ENCODE measurements around the gene HSP90AA1. TPM values are rescaled to one million over a fixed set of nuclear protein-coding genes. Genes with fewer than 3 reads are reported as not detected.

HSP90AA1 gene
- total RNA-seq, 2 donors from 2014 or later = 214 to 399 TPM

DNA sequence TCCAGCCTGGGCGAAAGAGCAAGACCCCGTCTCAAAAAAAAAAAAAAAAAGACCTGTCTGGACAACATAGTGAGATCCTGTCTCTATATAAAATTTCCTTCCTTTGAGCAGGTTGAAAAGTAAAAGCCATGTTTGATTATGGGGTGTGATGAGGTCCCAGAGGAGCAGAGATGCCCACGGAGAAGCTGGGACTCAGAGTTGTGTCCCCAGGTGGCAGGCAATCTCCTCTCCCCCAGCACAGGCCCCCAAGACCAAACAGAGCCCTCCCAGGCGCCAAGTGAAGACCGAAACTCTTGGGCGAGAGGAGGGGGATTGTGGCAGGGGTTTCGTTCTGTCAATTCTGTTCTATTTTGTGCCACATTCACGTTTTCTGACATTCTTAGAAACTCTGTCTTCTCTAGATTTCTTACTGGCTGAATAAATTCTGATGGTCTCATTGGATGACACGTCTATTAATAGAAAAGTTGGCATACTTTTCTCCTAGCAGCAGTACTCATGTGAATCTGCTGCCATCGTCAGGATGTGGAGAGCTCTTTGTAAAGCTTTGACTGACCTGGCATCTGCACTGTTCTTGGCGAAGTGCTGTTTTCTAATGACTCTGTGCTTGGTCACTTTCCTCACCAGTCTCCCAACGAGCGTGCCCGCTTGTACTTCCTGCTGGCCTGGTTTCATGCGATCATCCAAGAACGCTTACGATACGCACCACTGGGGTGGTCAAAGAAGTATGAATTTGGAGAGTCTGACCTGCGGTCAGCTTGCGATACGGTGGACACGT, 43.4 kb downstream of the HSP90AA1 start:
- H3K27ac ChIP-seq = no peak overlapping the region
- no peak for ATAC-seq (ENCODE audit: insufficient number of reproducible peaks, low FRiP score, low read depth)

DNA sequence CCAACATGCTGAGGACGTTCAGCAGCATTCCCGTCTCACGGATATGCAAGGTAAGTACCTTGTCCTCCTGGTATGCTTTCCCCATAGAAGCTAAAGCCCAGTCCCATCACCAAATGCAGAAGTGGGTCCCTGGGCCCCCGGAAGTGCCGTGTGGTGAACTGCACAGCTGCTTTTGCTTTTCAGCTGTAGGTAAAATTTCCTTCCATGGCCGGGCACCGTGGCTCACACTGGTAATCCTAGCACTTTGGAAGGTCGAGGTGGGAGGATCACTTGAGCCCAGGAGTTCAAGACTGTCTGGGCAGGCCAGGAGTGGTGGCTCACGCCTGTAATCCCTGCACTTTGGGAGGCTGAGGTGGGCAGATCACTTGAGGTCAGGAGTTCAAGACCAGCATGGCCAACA, 44.1 kb downstream of the HSP90AA1 start:
- no peaks in the 10 kb centered on the region for H3K9me3 ChIP-seq
- DNase-seq (ENCODE audit: low spot score) (no peak), ATAC-seq (ENCODE audit: insufficient number of reproducible peaks, low FRiP score, low read depth) (no peak)
- no peak overlapping the region for H3K27ac ChIP-seq
- TF ChIP-seq, protein P1, sequence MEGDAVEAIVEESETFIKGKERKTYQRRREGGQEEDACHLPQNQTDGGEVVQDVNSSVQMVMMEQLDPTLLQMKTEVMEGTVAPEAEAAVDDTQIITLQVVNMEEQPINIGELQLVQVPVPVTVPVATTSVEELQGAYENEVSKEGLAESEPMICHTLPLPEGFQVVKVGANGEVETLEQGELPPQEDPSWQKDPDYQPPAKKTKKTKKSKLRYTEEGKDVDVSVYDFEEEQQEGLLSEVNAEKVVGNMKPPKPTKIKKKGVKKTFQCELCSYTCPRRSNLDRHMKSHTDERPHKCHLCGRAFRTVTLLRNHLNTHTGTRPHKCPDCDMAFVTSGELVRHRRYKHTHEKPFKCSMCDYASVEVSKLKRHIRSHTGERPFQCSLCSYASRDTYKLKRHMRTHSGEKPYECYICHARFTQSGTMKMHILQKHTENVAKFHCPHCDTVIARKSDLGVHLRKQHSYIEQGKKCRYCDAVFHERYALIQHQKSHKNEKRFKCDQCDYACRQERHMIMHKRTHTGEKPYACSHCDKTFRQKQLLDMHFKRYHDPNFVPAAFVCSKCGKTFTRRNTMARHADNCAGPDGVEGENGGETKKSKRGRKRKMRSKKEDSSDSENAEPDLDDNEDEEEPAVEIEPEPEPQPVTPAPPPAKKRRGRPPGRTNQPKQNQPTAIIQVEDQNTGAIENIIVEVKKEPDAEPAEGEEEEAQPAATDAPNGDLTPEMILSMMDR (IDR thresholded peaks at IDR 0.05) = no peak
- H3K36me3 ChIP-seq = peaks cover 77% of the 10 kb centered on the region
- no peaks in the 10 kb centered on the region for H3K27me3 ChIP-seq (replicated peaks; ENCODE audit: insufficient read depth)
- H3K4me3 ChIP-seq = no peak overlapping the region
- peaks cover 0 to 12% of the 10 kb centered on the region in 2 donors for H3K4me1 ChIP-seq (ENCODE audit: control insufficient read depth in 1 of 2, low read depth in 2 of 2)

More for the DNA sequence above, 43.4 kb downstream of the HSP90AA1 start:
- no peak for DNase-seq (ENCODE audit: low spot score)
- Histone ChIP-seq H3K36me3 (peaks cover 78% of the 10 kb centered on the region), H3K9me3 (no peaks in the 10 kb centered on the region), H3K27me3 (replicated peaks; ENCODE audit: insufficient read depth) (no peaks in the 10 kb centered on the region), H3K4me3 (no peak overlapping the region), H3K4me1 (ENCODE audit: control insufficient read depth in 1 of 2, low read depth in 2 of 2) (peaks cover 0 to 12% of the 10 kb centered on the region in 2 donors)
- TF ChIP-seq, protein P1 (IDR thresholded peaks at IDR 0.05) = no peak

DNA sequence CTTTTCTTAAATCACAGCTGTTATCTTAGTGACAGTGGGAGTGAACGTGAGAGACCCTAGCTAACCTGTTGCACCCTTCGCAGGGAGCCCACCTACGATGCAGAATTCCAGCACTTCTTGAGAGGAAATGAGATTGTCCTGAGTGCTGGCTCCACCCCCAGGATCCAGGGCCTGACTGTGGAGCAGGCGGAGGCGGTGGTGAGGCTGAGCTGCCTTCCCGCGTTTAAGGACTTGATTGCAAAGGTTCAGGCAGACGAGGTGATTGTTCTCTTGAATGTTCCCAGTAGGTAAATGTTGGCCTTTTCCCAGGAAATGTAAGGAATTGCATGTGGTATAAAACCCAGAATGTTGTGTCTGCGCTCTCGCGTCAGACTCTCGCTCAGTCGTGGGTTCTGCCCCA, 46.7 kb downstream of the HSP90AA1 start:
- H3K27ac ChIP-seq = no peak overlapping the region
- peaks cover 94% of the 10 kb centered on the region for H3K36me3 ChIP-seq
- TF ChIP-seq, protein P1 (IDR thresholded peaks at IDR 0.05) = no peak
- no peak overlapping the region for H3K4me3 ChIP-seq
- H3K4me1 ChIP-seq (ENCODE audit: control insufficient read depth in 1 of 2, low read depth in 2 of 2) = no peaks in the 10 kb centered on the region
- H3K27me3 ChIP-seq (replicated peaks; ENCODE audit: insufficient read depth) = no peaks in the 10 kb centered on the region
- no peaks in the 10 kb centered on the region for H3K9me3 ChIP-seq
- ATAC-seq (ENCODE audit: insufficient number of reproducible peaks, low FRiP score, low read depth) (no peak), DNase-seq (ENCODE audit: low spot score) (no peak)

DNA sequence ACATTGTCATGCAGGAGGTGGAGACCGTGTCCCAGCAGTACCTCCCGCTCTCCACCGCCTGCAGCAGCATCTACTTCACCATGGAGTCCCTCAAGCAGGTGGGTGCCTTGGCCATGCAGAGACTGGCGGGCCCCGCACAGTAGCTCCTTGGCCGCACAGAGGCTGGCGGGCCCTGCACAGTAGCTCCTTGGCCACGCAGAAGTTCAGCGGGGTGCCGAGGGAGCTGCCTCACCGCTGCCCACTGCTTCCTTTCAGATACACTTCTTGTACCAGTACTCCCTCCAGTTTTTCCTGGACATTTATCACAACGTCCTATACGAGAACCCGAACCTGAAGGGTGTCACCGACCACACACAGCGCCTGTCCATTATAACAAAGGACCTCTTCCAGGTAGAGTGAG, 47.7 kb downstream of the HSP90AA1 start:
- Histone ChIP-seq H3K4me1 (ENCODE audit: control insufficient read depth in 1 of 2, low read depth in 2 of 2) (no peaks in the 10 kb centered on the region), H3K27me3 (replicated peaks; ENCODE audit: insufficient read depth) (no peaks in the 10 kb centered on the region), H3K36me3 (peaks cover 95% of the 10 kb centered on the region), H3K4me3 (no peak overlapping the region), H3K9me3 (no peaks in the 10 kb centered on the region), H3K27ac (no peak overlapping the region)
- no peak for DNase-seq (ENCODE audit: low spot score)
- no peak for ATAC-seq (ENCODE audit: insufficient number of reproducible peaks, low FRiP score, low read depth)
- TF ChIP-seq, protein P1 (IDR thresholded peaks at IDR 0.05) = no peak

DNA sequence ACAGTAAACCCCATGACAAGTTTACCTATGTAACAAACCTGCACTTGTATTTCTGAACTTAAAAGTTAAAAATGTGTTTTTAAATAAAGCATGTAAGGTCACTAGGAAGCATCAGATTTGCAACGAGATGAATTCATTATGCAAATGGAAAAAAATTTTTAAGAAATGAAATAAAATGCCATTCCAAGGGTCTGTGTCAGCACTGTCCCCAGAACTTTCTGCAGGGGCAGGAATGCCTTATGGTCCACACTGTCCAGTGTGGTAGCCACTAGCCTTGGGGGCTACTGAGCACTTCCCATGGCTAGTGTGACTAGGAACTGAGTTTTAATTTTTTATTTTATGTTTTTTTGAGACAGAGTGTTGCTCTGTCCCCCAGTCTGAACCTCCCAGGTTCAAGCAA, 49.2 kb downstream of the HSP90AA1 start:
- Histone ChIP-seq H3K36me3 (peaks cover 95% of the 10 kb centered on the region), H3K4me3 (no peak overlapping the region), H3K27ac (no peak overlapping the region), H3K9me3 (no peaks in the 10 kb centered on the region), H3K27me3 (replicated peaks; ENCODE audit: insufficient read depth) (no peaks in the 10 kb centered on the region), H3K4me1 (ENCODE audit: control insufficient read depth in 1 of 2, low read depth in 2 of 2) (no peaks in the 10 kb centered on the region)
- TF ChIP-seq, protein P1 (IDR thresholded peaks at IDR 0.05) = no peak
- ATAC-seq (ENCODE audit: insufficient number of reproducible peaks, low FRiP score, low read depth) (no peak), DNase-seq (ENCODE audit: low spot score) (no peak)

All from thoracic aorta (tissue), 2 donors.